ENCODE data around the gene CYTH3.

DNA sequence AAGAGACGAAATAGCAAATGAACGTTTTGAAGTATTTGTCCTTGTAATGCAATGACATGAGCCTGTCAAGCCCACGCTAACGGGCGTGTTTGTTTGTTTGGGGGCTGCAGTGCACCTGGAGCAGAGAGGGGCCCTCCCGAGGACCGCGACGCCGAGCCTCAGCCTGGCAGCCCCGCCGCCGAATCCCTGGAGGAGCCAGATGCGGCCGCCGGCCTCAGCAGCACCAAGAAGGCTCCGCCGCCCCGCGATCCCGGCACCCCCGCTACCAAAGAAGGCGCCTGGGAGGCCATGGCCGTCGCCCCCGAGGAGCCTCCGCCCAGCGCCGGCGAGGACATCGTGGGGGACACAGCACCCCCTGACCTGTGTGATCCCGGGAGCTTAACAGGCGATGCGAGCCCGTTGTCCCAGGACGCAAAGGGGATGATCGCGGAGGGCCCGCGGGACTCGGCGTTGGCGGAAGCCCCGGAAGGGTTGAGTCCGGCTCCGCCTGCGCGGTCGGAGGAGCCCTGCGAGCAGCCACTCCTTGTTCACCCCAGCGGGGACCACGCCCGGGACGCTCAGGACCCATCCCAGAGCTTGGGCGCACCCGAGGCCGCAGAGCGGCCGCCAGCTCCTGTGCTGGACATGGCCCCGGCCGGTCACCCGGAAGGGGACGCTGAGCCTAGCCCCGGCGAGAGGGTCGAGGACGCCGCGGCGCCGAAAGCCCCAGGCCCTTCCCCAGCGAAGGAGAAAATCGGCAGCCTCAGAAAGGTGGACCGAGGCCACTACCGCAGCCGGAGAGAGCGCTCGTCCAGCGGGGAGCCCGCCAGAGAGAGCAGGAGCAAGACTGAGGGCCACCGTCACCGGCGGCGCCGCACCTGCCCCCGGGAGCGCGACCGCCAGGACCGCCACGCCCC lies 118.5 kb downstream of the CYTH3 start:
- TF ChIP-seq POLR2A (IDR thresholded peaks at IDR 0.05) = no peak
- TF ChIP-seq, protein P1, sequence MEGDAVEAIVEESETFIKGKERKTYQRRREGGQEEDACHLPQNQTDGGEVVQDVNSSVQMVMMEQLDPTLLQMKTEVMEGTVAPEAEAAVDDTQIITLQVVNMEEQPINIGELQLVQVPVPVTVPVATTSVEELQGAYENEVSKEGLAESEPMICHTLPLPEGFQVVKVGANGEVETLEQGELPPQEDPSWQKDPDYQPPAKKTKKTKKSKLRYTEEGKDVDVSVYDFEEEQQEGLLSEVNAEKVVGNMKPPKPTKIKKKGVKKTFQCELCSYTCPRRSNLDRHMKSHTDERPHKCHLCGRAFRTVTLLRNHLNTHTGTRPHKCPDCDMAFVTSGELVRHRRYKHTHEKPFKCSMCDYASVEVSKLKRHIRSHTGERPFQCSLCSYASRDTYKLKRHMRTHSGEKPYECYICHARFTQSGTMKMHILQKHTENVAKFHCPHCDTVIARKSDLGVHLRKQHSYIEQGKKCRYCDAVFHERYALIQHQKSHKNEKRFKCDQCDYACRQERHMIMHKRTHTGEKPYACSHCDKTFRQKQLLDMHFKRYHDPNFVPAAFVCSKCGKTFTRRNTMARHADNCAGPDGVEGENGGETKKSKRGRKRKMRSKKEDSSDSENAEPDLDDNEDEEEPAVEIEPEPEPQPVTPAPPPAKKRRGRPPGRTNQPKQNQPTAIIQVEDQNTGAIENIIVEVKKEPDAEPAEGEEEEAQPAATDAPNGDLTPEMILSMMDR (IDR thresholded peaks at IDR 0.05) = no peak
